OCI-LY7 (cell line): ENCODE results near the gene ZNF598. TPM values are rescaled to one million over a fixed set of nuclear protein-coding genes. Genes with fewer than 3 reads are reported as not detected.

Experiments used
- BruUV-seq: library from RNA; stranded (reverse); fragments of 400-500 nt; replicated peaks from 2 replicates; lab custom pipeline; 2021; lab: Mats Ljungman, UMichigan
- CTCF ChIA-PET: fragments of 300-600 bp; sonication (Branson Sonifier 250); formaldehyde crosslinking; loops from one replicate; lab custom pipeline; 2022; ENCODE audit warnings: antibody characterized with exemption; ENCODE audit not compliant: unreplicated experiment; lab: Charles Lee
- POLR2A ChIA-PET: fragments of 300-600 bp; sonication (Branson Sonifier 250); formaldehyde crosslinking; loops from one replicate; lab custom pipeline; 2022; ENCODE audit warnings: antibody characterized with exemption; lab: Charles Lee
- DNase-seq: peaks from one replicate; pipeline ENCODE4 v3.0.0-alpha.2; 2015; ENCODE audit warnings: low spot score
- H2AFZ ChIP-seq: fragments of 200-600 bp; sonication (generic), shearing (Covaris generic); 2 replicates; pipeline ENCODE4 v1.6.1; 2014; ENCODE audit warnings: mild to moderate bottlenecking, antibody characterized with exemption, low read length, moderate library complexity
- H3K27ac ChIP-seq: fragments of 200-600 bp; sonication (generic); 2 replicates; pipeline ENCODE4 v1.5.1; 2014; ENCODE audit warnings: mixed run types, low read depth, mild to moderate bottlenecking, moderate library complexity, low read length, inconsistent platforms; ENCODE audit not compliant: poor library complexity, severe bottlenecking
- H3K36me3 ChIP-seq: fragments of 200-600 bp; sonication (generic); 2 replicates; pipeline ENCODE4 v1.6.1; 2014; ENCODE audit warnings: mild to moderate bottlenecking, antibody characterized with exemption, low read length, moderate library complexity, mixed read lengths; ENCODE audit not compliant: insufficient read depth
- H3K4me1 ChIP-seq: fragments of 200-600 bp; sonication (generic); 2 replicates; pipeline ENCODE4 v1.5.1; 2014; ENCODE audit warnings: mild to moderate bottlenecking, low read length; ENCODE audit not compliant: insufficient read depth, poor library complexity, severe bottlenecking
- H3K4me2 ChIP-seq: fragments of 200-600 bp; sonication (generic); 2 replicates; pipeline ENCODE4 v1.6.1; 2014; ENCODE audit warnings: mild to moderate bottlenecking, low read length
- H3K4me3 ChIP-seq: fragments of 200-600 bp; sonication (generic); 2 replicates; pipeline ENCODE4 v1.5.1; 2014; ENCODE audit warnings: mild to moderate bottlenecking, low read depth, low read length; ENCODE audit not compliant: poor library complexity, severe bottlenecking
- H3K79me2 ChIP-seq: fragments of 200-600 bp; sonication (generic); 2 replicates; pipeline ENCODE4 v1.6.1; 2016; ENCODE audit warnings: low read depth, mild to moderate bottlenecking, low read length, moderate library complexity, mixed read lengths; ENCODE audit not compliant: insufficient read depth
- H3K9me2 ChIP-seq: fragments of 200-600 bp; sonication (generic); 2 replicates; pipeline ENCODE4 v1.6.1; 2016; ENCODE audit warnings: mild to moderate bottlenecking, low read length, mixed read lengths; ENCODE audit not compliant: insufficient read depth
- H3K9me3 ChIP-seq: fragments of 200-600 bp; sonication (generic); 2 replicates; pipeline ENCODE4 v1.6.1; 2014; ENCODE audit warnings: mild to moderate bottlenecking, mixed run types, low read length, mixed read lengths
- H4K20me1 ChIP-seq: fragments of 200-600 bp; sonication (generic); 2 replicates; pipeline ENCODE4 v1.6.1; 2014; ENCODE audit warnings: mild to moderate bottlenecking, antibody characterized with exemption, low read length, moderate library complexity, mixed read lengths; ENCODE audit not compliant: insufficient read depth
- CTCF ChIP-seq: fragments of 200-600 bp; sonication (generic); conservative IDR thresholded peaks from 2 replicates; pipeline ENCODE4 v1.5.1; 2014; ENCODE audit warnings: mild to moderate bottlenecking, antibody characterized with exemption, low read length, moderate library complexity, mixed read lengths
- EZH2phosphoT487 ChIP-seq: fragments of 200-600 bp; sonication (generic); IDR thresholded peaks from 2 replicates; pipeline ENCODE4 v1.6.1; 2018; ENCODE audit warnings: low read depth, borderline replicate concordance, mild to moderate bottlenecking, mixed run types, antibody characterized with exemption, low read length, moderate library complexity, mixed read lengths
- intact Hi-C: fragments of 100-400 bp; cut with micrococcal nuclease; formaldehyde crosslinking; loops from one replicate; pipeline ENCODE4 v1.10.0; 2022; ENCODE audit not compliant: unreplicated experiment
- total RNA-seq, 2 experiments: library from RNA; depleted of rRNA in 1 of 2; stranded (reverse); fragments of >200 nt in 1 of 2; shearing (Covaris generic) in 1 of 2; gene quantifications; 2 replicates each; pipeline ENCODE4 v1.2.3, GENCODE V29; 2014 to 2022

Gene ZNF598
- total RNA-seq, 2 experiments from 2014 or later = 26.3 to 80.4 TPM

GRCh38 chr16:1998852-1999801 is 10.5 kb downstream of the ZNF598 start:
- no peak overlapping the region for H3K27ac ChIP-seq
- H2AFZ ChIP-seq = no peak overlapping the region
- BruUV-seq = no TSS peak
- H3K9me3 ChIP-seq = no peaks in the 10 kb centered on the region
- DNase-seq = no peak
- intact Hi-C loops = no loop called here
- ChIA-PET POLR2A (no interaction called here), CTCF (no interaction called here)
- H3K4me1 ChIP-seq = peaks cover 4% of the 10 kb centered on the region
- H4K20me1 ChIP-seq = no peaks in the 10 kb centered on the region; the same call in 1 of the 2 replicates
- peaks cover 84% of the 10 kb centered on the region for H3K36me3 ChIP-seq
- no peak overlapping the region for H3K4me3 ChIP-seq
- no peaks in the 10 kb centered on the region; the same call in 1 of the 2 replicates for H3K79me2 ChIP-seq
- H3K4me2 ChIP-seq = no peak overlapping the region
- no peaks in the 10 kb centered on the region for H3K9me2 ChIP-seq
- TF ChIP-seq EZH2phosphoT487 (no peak), CTCF (no peak)

- BruUV-seq = no TSS peak
These were observed 11.2 kb downstream of the ZNF598 start for GRCh38 chr16:1998360-1998835.

More at GRCh38 chr16:1998360-1998835, 11.2 kb downstream of the ZNF598 start:
- POLR2A ChIA-PET = no interaction called here
- CTCF ChIA-PET = no interaction called here
- Histone ChIP-seq H3K36me3 (peaks cover 80% of the 10 kb centered on the region), H3K9me3 (no peaks in the 10 kb centered on the region), H3K4me1 (peaks cover 8% of the 10 kb centered on the region), H3K4me2 (no peak overlapping the region), H3K4me3 (no peak overlapping the region), H2AFZ (no peak overlapping the region), H4K20me1 (no peaks in the 10 kb centered on the region; the same call in 1 of the 2 replicates), H3K27ac (no peak overlapping the region), H3K9me2 (no peaks in the 10 kb centered on the region), H3K79me2 (no peaks in the 10 kb centered on the region; the same call in 1 of the 2 replicates)
- no peak for TF ChIP-seq EZH2phosphoT487
- TF ChIP-seq CTCF = no peak
- DNase-seq = no peak
- intact Hi-C loops = no loop called here
